Transverse colon (tissue), 4 donors: Measurements from ENCODE around the gene KRTAP4-2. TPM values are rescaled to one million over a fixed set of nuclear protein-coding genes. Genes with fewer than 3 reads are reported as not detected.
"Not testable (repeated sequence)": the region's sequence is repeated elsewhere in the genome, so short reads cannot be mapped to it uniquely, and the experiment has no call there.

Experiments
- DNase-seq: peaks from one replicate; pipeline ENCODE4 v3.0.0-alpha.2; 2019
- H3K27ac ChIP-seq, 4 donors: fragments of 200-600 bp; sonication (generic); 2 replicates each; pipeline ENCODE4 v1.5.1; 2016 to 2018; ENCODE audit warnings: inconsistent platforms in 4 of 4
- H3K27me3 ChIP-seq: fragments of 200-600 bp; sonication (generic); 2 replicates; pipeline ENCODE4 v1.5.1; 2017; ENCODE audit warnings: inconsistent platforms
- H3K36me3 ChIP-seq, 4 donors: fragments of 200-600 bp; sonication (generic); 2 replicates each; pipeline ENCODE4 v1.5.1; 2017 to 2019; ENCODE audit warnings: inconsistent platforms in 4 of 4
- H3K4me1 ChIP-seq, 4 donors: fragments of 200-600 bp; sonication (generic); 2 replicates each; pipeline ENCODE4 v1.5.1; 2017 to 2020; ENCODE audit warnings: inconsistent platforms in 4 of 4
- H3K4me3 ChIP-seq, 4 donors: fragments of 200-600 bp; sonication (generic); 1 replicate in 1 of 4; 2 replicates in 3 of 4; pipeline versions ENCODE4 v1.5.1 to v1.6.1; 2017 to 2019; ENCODE audit warnings: inconsistent platforms in 4 of 4
- H3K9me3 ChIP-seq, 2 donors: fragments of 200-600 bp; sonication (generic); 2 replicates each; pipeline ENCODE4 v1.5.1; 2017 to 2019; ENCODE audit warnings: inconsistent platforms in 2 of 2
- EP300 ChIP-seq: sonication (generic); formaldehyde crosslinking; IDR thresholded peaks from one replicate; pipeline ENCODE4 v1.6.1; 2017; ENCODE audit warnings: antibody characterized with exemption, low read depth
- POLR2A ChIP-seq: fragments of 450-650 bp; IDR thresholded peaks from one replicate; pipeline ENCODE4 v1.6.1; 2016; ENCODE audit warnings: antibody characterized with exemption, mild to moderate bottlenecking, moderate library complexity
- POLR2AphosphoS5 ChIP-seq, 3 donors: sonication (generic); formaldehyde crosslinking; IDR thresholded peaks; one replicate each; pipeline ENCODE4 v1.6.1; 2016; ENCODE audit warnings: antibody characterized with exemption in 3 of 3
- WGBS, 2 donors: methylation state at CpG; one replicate each; pipeline ENCODE4 v1.1.5; 2018; ENCODE audit warnings: low coverage in 1 of 2; 5-methylcytosine and 5-hydroxymethylcytosine counted together
- in situ Hi-C, 4 donors: fragments of 200-750 bp; cut with MboI; loops; one replicate each; pipeline versions ENCODE4 v1.15.0 to v1.15.1; 2017; ENCODE audit warnings: low sequenced_read_pairs in 3 of 4, low pct_ligation_motif_present in 1 of 4, low pct_unique_long_range_greater_than_20kb in 1 of 4
- intact Hi-C: fragments of 100-400 bp; cut with DNase I; formaldehyde crosslinking; loops from one replicate; pipeline ENCODE4 v1.15.1; 2023; ENCODE audit warnings: low total_unique reads
- total RNA-seq, 4 donors: library from RNA; depleted of rRNA; stranded (reverse); fragments of >200 nt; gene quantifications; one replicate each; pipeline ENCODE4 v1.1.0, GENCODE V29; 2016
- TF ChIP-seq, protein P1 (sequence below), 5 experiments: fragments of 200-600 bp in 3 of 5; fragments of 450-650 bp in 2 of 5; sonication (generic) in 3 of 5; IDR thresholded peaks; 1 replicate in 2 of 5; 2 replicates in 3 of 5; pipeline ENCODE4 v1.5.1; 2016 to 2017; ENCODE audit warnings: antibody characterized with exemption in 5 of 5, inconsistent platforms in 3 of 5, mild to moderate bottlenecking in 2 of 5, moderate library complexity in 1 of 5

The KRTAP4-2 gene
- total RNA-seq, 4 donors from 2014 or later = not detected

DNA sequence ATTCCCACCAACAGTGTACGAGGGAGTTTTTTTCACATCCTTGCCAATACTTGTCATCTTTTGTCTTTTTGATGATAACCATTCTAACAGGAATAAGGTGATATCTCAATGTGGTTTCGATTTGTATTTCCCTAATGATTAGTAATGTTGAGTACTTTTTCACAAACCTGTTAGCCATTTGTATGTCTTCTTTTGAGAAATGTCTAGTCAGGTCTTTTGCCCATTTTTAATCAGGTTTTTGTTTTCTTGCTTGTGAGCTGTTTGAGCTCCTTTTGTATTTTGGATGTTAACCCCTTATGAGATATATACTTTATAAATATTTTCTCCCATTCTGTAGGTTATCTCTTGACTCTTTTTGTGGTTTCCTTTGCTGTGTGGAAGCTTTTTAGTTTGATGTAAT lies 26.5 kb downstream of the KRTAP4-2 start:
- no peaks in the 10 kb centered on the region for H3K36me3 ChIP-seq
- no peak for DNase-seq
- H3K4me3 ChIP-seq = no peak overlapping the region
- whole genome bisulfite sequencing, 2 donors = 73 to 77% methylated on average over 2 of the region's 2 CpGs
- H3K4me1 ChIP-seq = no peaks in the 10 kb centered on the region
- intact Hi-C loops = no loop called here
- in situ Hi-C loops = no loop called here
- TF ChIP-seq EP300 (no peak), POLR2A (no peak), POLR2AphosphoS5 (IDR thresholded peaks at IDR 0.05) (no peak)
- TF ChIP-seq, protein P1, sequence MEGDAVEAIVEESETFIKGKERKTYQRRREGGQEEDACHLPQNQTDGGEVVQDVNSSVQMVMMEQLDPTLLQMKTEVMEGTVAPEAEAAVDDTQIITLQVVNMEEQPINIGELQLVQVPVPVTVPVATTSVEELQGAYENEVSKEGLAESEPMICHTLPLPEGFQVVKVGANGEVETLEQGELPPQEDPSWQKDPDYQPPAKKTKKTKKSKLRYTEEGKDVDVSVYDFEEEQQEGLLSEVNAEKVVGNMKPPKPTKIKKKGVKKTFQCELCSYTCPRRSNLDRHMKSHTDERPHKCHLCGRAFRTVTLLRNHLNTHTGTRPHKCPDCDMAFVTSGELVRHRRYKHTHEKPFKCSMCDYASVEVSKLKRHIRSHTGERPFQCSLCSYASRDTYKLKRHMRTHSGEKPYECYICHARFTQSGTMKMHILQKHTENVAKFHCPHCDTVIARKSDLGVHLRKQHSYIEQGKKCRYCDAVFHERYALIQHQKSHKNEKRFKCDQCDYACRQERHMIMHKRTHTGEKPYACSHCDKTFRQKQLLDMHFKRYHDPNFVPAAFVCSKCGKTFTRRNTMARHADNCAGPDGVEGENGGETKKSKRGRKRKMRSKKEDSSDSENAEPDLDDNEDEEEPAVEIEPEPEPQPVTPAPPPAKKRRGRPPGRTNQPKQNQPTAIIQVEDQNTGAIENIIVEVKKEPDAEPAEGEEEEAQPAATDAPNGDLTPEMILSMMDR (IDR thresholded peaks at IDR 0.05) = no peak
- no peak overlapping the region for H3K27ac ChIP-seq
- H3K27me3 ChIP-seq = peaks cover 25% of the 10 kb centered on the region
- no peaks in the 10 kb centered on the region for H3K9me3 ChIP-seq

DNA sequence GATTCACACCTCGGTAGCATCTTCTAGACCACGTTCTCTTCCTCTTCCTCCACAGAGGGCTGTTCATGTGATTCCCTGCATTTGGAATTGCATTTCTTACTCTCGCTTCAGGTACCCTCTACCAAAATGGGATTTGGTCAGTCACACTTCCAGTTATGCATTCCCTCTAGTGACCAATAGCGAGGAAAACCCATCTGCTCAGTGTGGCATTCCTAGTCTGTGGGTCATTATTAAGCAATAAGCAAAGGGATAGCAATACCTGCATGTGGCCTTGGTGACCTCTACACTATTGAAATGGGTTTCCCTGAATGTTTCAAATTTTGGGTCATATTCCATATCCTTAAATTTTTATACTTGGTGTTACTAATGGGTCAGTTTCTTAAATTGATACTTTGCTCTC lies 28.0 kb downstream of the KRTAP4-2 start:
- in situ Hi-C loops = no loop called here
- Histone ChIP-seq H3K4me1 (no peaks in the 10 kb centered on the region), H3K27me3 (peaks cover 16% of the 10 kb centered on the region), H3K4me3 (no peak overlapping the region), H3K36me3 (no peaks in the 10 kb centered on the region), H3K27ac (no peak overlapping the region), H3K9me3 (no peaks in the 10 kb centered on the region)
- DNase-seq = no peak
- intact Hi-C loops = no loop called here
- WGBS, 2 donors = 84 to 90% methylated on average over 3 to 4 of the region's 4 CpGs
- no peak for TF ChIP-seq POLR2A

DNA sequence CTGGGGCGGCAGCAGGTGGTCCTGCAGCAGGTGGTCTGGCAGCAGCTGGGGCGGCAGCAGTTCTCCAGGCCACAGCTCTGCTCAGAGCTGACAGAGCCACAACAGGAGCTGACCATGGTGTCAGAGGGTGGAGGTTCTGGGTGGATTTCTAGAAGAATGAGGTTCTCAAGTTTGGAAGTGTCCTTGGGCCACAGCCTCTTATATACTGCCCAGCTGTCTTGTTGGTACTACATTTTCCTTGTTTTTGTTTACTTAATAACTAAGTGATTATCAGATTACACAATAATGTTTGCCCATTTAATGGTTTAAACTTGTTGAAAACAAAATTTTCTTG lies 28.4 kb downstream of the KRTAP4-2 start, which contains the start of gene KRTAP4-5:
Gene KRTAP4-5 (minus strand): TSS at position 174 of the 334 bp plus-strand sequence. CDS start 58 bp downstream, at position 116.
- H3K4me1 ChIP-seq = no peaks in the 10 kb centered on the region
- H3K27ac ChIP-seq = no peak within 1 kb of the TSS
- 83% methylated on average over 1 of the region's 2 CpGs; no CpG with 5 or more reads in 1 of the 2 donors for WGBS, 2 donors
- no peak for DNase-seq
- in situ Hi-C loops (no loop called here), intact Hi-C loops (no loop called here)
- H3K27me3 ChIP-seq = peaks cover 12% of the 10 kb centered on the region
- TF ChIP-seq EP300 (no peak), POLR2AphosphoS5 (IDR thresholded peaks at IDR 0.05) (no peak), POLR2A (no peak)
- TF ChIP-seq, protein P1 (IDR thresholded peaks at IDR 0.05) = no peak
- no peak within 1 kb of the TSS for H3K4me3 ChIP-seq
- no peaks in the 10 kb centered on the region for H3K9me3 ChIP-seq
- no peaks in the 10 kb centered on the region for H3K36me3 ChIP-seq

DNA sequence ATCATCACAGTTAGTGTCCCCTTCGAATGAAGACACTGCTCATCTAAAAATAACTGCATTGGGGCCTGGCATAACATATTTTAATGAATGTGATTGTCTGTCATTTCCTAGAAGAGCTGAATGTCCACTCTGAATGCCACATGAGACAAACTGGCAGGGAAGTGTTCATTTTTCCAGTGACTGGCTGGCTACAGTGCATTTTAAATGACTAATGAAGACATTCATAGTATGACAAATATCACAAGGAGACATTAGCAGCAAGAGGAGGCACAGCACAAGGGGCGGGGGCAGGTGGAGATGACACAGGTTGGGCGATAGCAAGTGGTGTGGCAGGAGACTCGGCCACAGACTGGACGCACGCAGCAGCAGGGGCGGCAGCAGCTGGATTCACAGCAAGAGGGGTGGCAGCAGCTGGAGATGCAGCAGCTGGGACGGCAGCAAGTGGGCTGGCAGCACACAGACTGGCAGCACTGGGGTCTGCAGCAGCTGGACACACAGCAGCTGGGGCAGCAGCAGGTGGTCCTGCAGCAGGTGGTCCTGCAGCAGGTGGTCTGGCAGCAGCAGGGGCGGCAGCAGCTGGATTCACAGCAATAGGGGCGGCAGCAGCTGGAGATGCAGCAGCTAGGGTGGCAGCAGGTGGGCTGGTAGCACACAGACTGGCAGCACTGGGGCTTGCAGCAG lies 28.9 kb downstream of the KRTAP4-2 start:
- in situ Hi-C loops, H3K27me3 ChIP-seq, DNase-seq, H3K4me1 ChIP-seq, H3K27ac ChIP-seq, H3K36me3 ChIP-seq, H3K9me3 ChIP-seq, H3K4me3 ChIP-seq, intact Hi-C loops: not testable (repeated sequence)
- WGBS, 2 donors = 81 to 84% methylated on average over 6 to 10 of the region's 10 CpGs

DNA sequence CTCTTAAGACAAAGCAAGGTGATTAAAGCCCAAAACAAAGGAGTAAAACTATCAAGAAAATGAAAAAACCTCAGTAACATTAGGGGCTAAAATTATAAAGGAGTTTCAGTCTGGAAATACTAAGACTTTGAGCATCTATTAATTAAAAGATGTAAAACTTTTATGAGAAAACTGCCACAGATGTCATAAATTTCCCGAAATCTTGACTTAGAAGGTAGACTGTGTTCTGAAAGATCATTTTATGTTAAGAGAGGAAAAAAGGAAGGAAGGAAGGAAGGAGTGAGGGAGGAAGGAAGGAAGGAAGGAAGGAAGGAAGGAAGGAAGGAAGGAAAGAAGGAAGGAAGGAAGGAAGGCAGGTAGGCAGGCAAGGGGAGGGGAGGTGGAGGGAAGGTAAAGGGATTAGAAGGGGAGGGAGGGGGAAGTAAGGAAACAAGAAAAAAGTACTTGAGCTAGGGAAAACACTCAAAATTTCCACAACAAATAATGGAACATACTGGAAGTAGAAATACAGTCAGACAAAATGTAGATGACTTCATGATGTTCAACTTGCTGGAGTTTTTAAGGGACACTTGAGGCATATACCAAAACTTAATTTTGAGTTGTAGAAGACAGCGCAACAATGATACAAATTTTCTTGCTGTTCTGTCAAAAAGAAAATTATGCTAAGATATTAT lies 30.4 kb downstream of the KRTAP4-2 start:
- no peak overlapping the region for H3K27ac ChIP-seq
- no peaks in the 10 kb centered on the region for H3K36me3 ChIP-seq
- 81 to 89% methylated on average over 1 to 2 of the region's 2 CpGs for WGBS, 2 donors
- peaks cover 5 to 7% of the 10 kb centered on the region in 2 donors for H3K9me3 ChIP-seq
- in situ Hi-C loops = no loop called here
- H3K4me3 ChIP-seq = no peak overlapping the region
- TF ChIP-seq POLR2AphosphoS5 (IDR thresholded peaks at IDR 0.05) = no peak
- TF ChIP-seq POLR2A = no peak
- TF ChIP-seq, protein P1 (IDR thresholded peaks at IDR 0.05) = no peak
- no peak for TF ChIP-seq EP300
- H3K27me3 ChIP-seq = peaks cover 9% of the 10 kb centered on the region
- intact Hi-C loops = no loop called here
- no peaks in the 10 kb centered on the region for H3K4me1 ChIP-seq
- no peak for DNase-seq
